Occipital lobe (tissue), 2 donors: ENCODE data around the gene RELL1. TPM values are rescaled to one million over a fixed set of nuclear protein-coding genes. Genes with fewer than 3 reads are reported as not detected.

Experiments
- DNase-seq: peaks from one replicate; lab custom pipeline; 2025; lab: John Stamatoyannopoulos, UW
- total RNA-seq: library from RNA; depleted of rRNA; stranded (reverse); fragments of >200 nt; gene quantifications from one replicate; pipeline ENCODE4 v1.2.3, GENCODE V29; 2014

The RELL1 gene
- total RNA-seq, 1 donor from 2014 or later: 40.6 TPM

- no peak for DNase-seq
These were observed 20.5 kb downstream of the RELL1 start for GRCh38 chr4:37665333-37666320.

GRCh38 chr4:37664696-37665095 lies 21.5 kb downstream of the RELL1 start:
- no peak for DNase-seq

GRCh38 chr4:37663552-37663951 lies 22.6 kb downstream of the RELL1 start:
- DNase-seq: no peak

GRCh38 chr4:37662861-37663390 lies 23.2 kb downstream of the RELL1 start:
- no peak for DNase-seq

GRCh38 chr4:37662251-37662650 lies 23.9 kb downstream of the RELL1 start:
- DNase-seq: no peak

GRCh38 chr4:37661772-37662171 lies 24.4 kb downstream of the RELL1 start:
- DNase-seq: no peak

- no peak for DNase-seq
These were observed 26.5 kb downstream of the RELL1 start for GRCh38 chr4:37659696-37660095.

GRCh38 chr4:37656649-37657048 lies 29.5 kb downstream of the RELL1 start:
- no peak for DNase-seq

- DNase-seq: no peak
These were observed 32.6 kb downstream of the RELL1 start for GRCh38 chr4:37653601-37654000.

GRCh38 chr4:37652747-37653527 lies 33.2 kb downstream of the RELL1 start:
- DNase-seq: no peak

GRCh38 chr4:37651781-37652377 lies 34.3 kb downstream of the RELL1 start:
- no peak for DNase-seq

- no peak for DNase-seq
These were observed 35.7 kb downstream of the RELL1 start for GRCh38 chr4:37650481-37650880.

- DNase-seq: no peak
These were observed 36.9 kb downstream of the RELL1 start for GRCh38 chr4:37649268-37649667.

- no peak for DNase-seq
These were observed 37.9 kb downstream of the RELL1 start for GRCh38 chr4:37648084-37648817.

GRCh38 chr4:37646247-37646646 lies 39.9 kb downstream of the RELL1 start:
- DNase-seq: no peak

GRCh38 chr4:37645736-37646135 lies 40.4 kb downstream of the RELL1 start:
- no peak for DNase-seq

GRCh38 chr4:37644962-37645361 lies 41.2 kb downstream of the RELL1 start:
- DNase-seq: no peak

- no peak for DNase-seq
These were observed 44.0 kb downstream of the RELL1 start for GRCh38 chr4:37641886-37642849.

- no peak for DNase-seq
These were observed 44.8 kb downstream of the RELL1 start for GRCh38 chr4:37641352-37641751.
